Measurements from ENCODE around the gene DOP1B.
"Not testable (repeated sequence)": the region's sequence is repeated elsewhere in the genome, so short reads cannot be mapped to it uniquely, and the experiment has no call there.

The DOP1B gene

GRCh38 chr21:36174780-36175179, 18.2 kb downstream of the DOP1B start:
- no peak for DNase-seq

- no peak for DNase-seq
Observed at GRCh38 chr21:36175771-36176565, 19.3 kb downstream of the DOP1B start.

GRCh38 chr21:36178349-36178748, 21.7 kb downstream of the DOP1B start:
- DNase-seq = no peak

- DNase-seq = no peak
Observed at GRCh38 chr21:36179145-36179544, 22.5 kb downstream of the DOP1B start.

DNA sequence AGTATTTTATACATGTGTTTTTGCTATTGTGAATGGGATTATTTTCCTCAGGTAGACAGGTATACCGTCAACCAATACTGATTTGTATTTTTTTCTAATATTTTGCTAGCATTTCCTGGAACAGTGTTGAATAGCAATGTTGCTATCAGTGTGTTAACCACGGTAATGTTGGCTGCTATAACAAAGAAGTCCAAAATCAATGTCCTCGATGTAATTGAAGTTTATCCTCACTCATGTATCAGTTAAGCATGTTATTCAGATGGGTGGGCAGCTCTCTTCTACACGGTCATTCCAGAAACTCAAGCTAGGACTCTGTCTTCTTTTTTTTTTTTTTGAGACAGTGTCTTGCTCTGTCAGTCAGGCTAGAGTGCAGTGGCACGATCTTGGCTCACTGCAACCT, 24.3 kb downstream of the DOP1B start:
- no peak for DNase-seq

GRCh38 chr21:36183144-36183795, 26.6 kb downstream of the DOP1B start:
- DNase-seq = no peak

GRCh38 chr21:36184545-36184944, 27.9 kb downstream of the DOP1B start:
- DNase-seq = no peak

GRCh38 chr21:36185523-36185922, 28.9 kb downstream of the DOP1B start:
- no peak for DNase-seq

- DNase-seq = no peak
Observed at GRCh38 chr21:36186081-36186480, 29.5 kb downstream of the DOP1B start.

GRCh38 chr21:36186506-36187399, 30.1 kb downstream of the DOP1B start:
- DNase-seq = no peak

- DNase-seq = no peak
Observed at GRCh38 chr21:36188081-36188681, 31.6 kb downstream of the DOP1B start.

DNA sequence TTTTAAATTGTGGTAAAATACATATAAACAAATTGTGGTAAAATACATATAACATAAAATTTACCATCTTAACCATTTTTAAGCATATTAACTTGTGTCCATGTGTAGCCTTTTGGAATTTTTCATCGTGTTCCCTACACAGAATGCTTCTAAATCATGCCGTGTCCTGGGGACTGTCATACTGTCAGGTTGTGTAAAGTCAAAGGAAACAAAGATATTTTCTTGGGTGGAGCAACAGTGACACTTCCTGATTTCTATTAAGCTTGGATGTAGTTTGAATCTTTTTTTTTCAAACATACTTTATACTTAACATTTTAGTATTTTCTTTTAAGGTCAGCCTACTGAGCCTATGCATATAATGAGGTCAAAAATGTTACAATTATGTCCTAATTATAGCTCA, 32.3 kb downstream of the DOP1B start:
- DNase-seq = no peak

- DNase-seq = no peak
Observed at GRCh38 chr21:36190736-36191135, 34.1 kb downstream of the DOP1B start.

DNA sequence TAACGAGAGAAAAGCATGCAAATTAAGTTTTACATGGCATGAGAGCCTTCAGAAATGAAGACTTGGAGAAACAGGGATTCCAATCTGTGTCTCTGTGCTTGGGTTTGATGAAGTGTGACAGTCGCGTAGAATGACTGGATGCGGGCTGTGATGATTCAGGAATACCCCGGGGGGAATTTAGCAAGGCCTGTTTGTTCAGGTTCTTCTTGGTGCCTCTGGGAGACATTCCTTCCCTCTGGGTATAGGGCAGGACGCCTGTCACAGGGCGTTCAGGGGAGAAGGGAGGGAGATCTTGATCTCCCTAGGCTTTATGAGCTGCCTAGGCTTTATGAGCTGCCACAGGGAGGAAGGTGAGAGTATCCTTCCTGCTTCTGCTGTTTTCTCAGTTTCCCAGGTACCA, 36.6 kb downstream of the DOP1B start:
- DNase-seq = no peak

DNA sequence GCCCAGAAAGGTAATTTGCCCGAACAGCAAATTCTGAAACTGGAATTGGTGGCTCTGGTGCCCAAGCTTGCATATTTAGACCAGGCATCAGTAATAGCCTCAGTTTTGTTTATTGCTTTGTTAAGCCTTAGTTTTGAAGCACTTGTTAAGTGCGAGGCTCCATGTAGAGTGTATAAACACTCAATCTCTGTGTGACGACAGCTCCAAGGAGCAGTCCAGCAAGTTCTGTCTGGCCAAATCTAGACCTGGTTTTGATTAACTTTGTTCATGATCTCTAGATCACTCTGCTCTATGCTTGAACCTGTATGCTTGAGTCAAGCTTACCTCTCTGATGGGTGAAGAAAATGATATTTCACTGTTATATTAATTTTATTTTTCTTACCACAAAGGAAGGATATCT, 37.4 kb downstream of the DOP1B start:
- no peak for DNase-seq

DNA sequence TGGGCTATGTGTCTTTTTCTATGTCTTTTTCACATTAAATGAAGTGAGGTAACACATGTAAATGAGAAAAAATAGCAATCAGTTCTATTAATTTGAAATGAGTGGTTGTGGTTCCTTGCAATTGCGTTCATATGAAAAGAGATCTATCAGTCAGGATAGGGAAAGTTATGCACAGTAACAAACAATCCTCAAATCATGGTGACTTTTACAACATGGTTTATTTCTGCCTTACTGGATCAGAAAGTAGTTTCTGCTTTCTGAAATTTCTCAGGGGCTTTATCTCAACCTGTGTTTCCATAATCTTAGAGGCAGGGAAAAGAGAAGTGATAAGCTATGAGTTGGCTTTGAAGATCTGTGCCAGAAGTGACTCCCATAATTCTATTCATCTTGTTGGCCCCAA, 39.0 kb downstream of the DOP1B start:
- no peak for DNase-seq

DNA sequence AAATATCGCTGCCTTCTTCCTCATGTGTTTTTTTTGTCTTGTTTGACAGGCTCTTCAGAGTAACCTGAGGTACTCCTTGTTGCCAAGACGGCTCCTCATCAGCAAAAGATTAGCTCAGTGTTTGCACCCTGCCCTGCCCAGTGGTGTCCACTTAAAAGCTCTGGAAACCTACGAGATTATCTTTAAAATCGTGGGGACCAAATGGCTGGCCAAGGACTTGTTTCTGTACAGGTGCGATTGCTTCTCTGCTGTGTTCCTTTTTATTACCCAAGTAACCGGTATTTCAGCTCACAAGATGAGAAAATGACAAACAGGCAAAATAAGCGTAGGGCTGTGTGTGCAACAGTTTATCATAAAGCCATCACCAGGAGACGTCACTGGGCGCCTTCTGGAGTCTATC, 42.4 kb downstream of the DOP1B start:
- no peak for DNase-seq

GRCh38 chr21:36199575-36199974, 43.0 kb downstream of the DOP1B start:
- not testable (repeated sequence) for DNase-seq

- no peak for DNase-seq
Observed at GRCh38 chr21:36200081-36200561, 43.5 kb downstream of the DOP1B start.

DNA sequence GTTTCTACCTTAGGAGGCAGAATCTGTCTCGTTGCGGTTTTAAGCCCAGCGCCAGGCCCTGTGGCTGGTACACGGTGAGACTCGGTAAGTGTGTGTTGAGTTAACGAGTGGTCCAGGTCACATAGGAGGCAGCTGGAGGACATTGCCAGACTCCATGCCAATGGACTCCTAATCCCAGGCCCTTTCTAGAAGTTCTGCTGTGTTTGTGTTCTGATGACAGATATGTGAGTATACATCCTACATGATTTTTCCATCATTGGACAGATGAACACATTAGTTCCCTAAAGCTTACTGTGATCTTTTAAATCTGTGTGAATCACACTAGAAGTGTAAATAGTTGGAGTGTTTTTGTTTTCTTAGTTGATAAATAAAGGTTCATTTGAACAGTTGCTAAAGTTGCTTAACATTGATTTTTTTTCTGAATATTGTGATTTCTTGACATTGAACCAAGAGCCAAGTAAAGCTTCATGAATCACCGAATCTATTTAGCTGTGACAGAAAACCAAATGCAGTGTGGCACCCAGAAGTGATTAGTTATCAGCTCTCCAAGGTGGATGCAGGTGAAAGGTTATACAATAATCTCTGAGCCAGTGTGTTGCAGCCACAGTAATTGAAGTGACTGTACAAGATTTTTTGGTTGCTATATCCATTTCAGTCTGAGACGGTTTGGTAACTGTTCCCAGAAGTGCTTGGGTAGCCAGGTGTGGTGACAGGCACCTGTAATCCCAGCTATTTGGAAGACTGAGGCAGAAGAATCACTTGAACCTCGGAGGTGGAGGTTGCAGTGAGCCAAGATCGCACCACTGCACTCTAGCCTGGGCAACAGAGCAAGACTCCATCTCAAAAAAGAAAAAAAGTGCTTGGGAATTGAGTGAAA, 46.3 kb downstream of the DOP1B start:
- no peak for DNase-seq

GRCh38 chr21:36203603-36203889, 46.9 kb downstream of the DOP1B start:
- no peak for DNase-seq

- DNase-seq = no peak
Observed at GRCh38 chr21:36204980-36205379, 48.4 kb downstream of the DOP1B start.
